ENCODE data around the gene NOP10. TPM values are rescaled to one million over a fixed set of nuclear protein-coding genes. Genes with fewer than 3 reads are reported as not detected.

Gene NOP10
- 531 to 628 TPM (median 546 TPM) in 5 replicates for total RNA-seq (2022; extraction: Qiagen RNA extraction; ENCODE audit: low read depth)

GRCh38 chr15:34342737-34343575, at the start of gene NOP10, which contains the start of gene NUTM1:
Gene NOP10 (minus strand): TSS chr15:34343136. CDS start chr15:34343073, 63 bp downstream.
Gene NUTM1 (plus strand): TSS chr15:34343315. CDS start chr15:34343697, 382 bp downstream.

DNA sequence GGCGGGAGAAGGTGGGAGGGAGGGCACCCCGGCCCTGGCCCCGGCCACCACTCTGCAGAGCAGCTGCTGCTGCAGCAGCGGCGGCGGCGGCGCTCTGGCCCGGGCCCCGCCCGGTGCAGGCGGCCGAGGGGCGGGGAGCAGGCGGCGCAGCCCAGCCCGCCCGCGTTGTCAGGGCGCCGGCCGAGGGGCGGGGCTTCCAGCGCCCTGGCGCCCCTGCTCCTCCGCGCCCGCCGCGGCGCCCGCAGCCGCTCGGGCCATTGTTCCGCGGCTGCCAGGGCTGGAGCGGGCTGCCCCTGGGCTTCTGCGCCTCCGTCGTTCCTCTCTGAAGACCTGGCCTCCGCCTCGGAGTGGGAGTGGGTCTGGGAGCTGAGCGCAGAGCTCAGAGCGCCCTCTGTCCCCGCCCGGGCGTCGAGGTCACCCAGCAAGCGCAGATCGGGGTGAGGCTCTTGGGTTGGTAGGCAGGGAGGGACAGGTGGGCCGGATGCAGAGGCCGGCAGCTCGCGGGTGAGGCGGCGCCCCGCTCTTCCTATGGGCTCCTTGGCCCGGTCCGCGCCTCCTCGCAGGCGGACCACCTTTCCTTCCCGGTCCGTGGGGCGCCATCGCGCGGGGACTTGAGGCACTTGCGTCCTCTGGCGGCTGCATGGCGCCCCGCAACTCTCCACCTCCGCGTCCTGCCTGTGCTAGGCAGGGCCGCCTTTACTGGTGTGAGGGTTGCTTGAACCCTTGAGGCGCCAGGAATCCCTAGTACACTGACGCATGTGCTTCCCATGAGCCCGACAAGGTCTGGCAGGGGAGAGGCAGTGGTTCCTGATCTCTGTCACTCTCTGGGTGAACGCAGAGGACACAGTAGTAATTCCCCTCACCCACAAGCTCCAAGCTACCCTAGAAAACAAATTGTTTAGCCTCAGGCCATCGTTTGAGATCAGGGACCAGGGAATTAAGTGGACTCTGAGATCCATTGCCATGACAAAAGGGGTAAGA, 24.5 kb upstream of the NOP10 start, which contains the start of gene LPCAT4:
TSS of gene LPCAT4 (minus strand) at position 96 of the 981 bp plus-strand sequence. CDS start 96 bp downstream, outside the sequence.

GRCh38 chr15:34337557-34338306, 5.2 kb downstream of the NOP10 start, which contains the start of gene SLC12A6:
Gene SLC12A6 (minus strand): TSS chr15:34337781. CDS start chr15:34336680, 1,101 bp downstream.

Other genes starting within 250 kb of the NOP10 start
- gene EMC7, start 241.3 kb downstream of the NOP10 start, total RNA-seq (2022; extraction: Qiagen RNA extraction; ENCODE audit: low read depth): 129 to 153 TPM (median 148 TPM) in 5 replicates
- gene PGBD4, start 241.1 kb downstream of the NOP10 start, total RNA-seq (2022; extraction: Qiagen RNA extraction; ENCODE audit: low read depth): 0.96 to 1.7 TPM (median 1.6 TPM) in 5 replicates
- gene KATNBL1, start 133.0 kb downstream of the NOP10 start, total RNA-seq (2022; extraction: Qiagen RNA extraction; ENCODE audit: low read depth): 21.1 to 35.8 TPM (median 30.7 TPM) in 5 replicates
- gene EMC4, start 118.1 kb downstream of the NOP10 start, total RNA-seq (2022; extraction: Qiagen RNA extraction; ENCODE audit: low read depth): 195 to 211 TPM (median 198 TPM) in 5 replicates
- gene SLC12A6, start 5.4 kb downstream of the NOP10 start, total RNA-seq (2022; extraction: Qiagen RNA extraction; ENCODE audit: low read depth): 3.9 to 7.5 TPM (median 4.8 TPM) in 5 replicates
- gene NUTM1, start 179 bp upstream of the NOP10 start, total RNA-seq (2022; extraction: Qiagen RNA extraction; ENCODE audit: low read depth): not detected in 5 replicates
- 47.2 to 62.6 TPM (median 59.1 TPM) in 5 replicates for gene LPCAT4, start 24.1 kb upstream of the NOP10 start, total RNA-seq (2022; extraction: Qiagen RNA extraction; ENCODE audit: low read depth)
- 4.9 to 12.8 TPM (median 7.9 TPM) in 5 replicates for gene GOLGA8A, start 94.7 kb upstream of the NOP10 start, total RNA-seq (2022; extraction: Qiagen RNA extraction; ENCODE audit: low read depth)
- gene GOLGA8B, start 240.5 kb upstream of the NOP10 start, total RNA-seq (2022; extraction: Qiagen RNA extraction; ENCODE audit: low read depth): 14.1 to 22.5 TPM (median 17.9 TPM) in 5 replicates